Sigmoid colon (tissue), 7 donors: ENCODE data around the gene CLK3. TPM values are rescaled to one million over a fixed set of nuclear protein-coding genes. Genes with fewer than 3 reads are reported as not detected.

ENCODE experiments used
- DNase-seq: peaks from one replicate; pipeline ENCODE4 v3.0.0-alpha.2; 2019
- H3K27ac ChIP-seq, 4 donors: fragments of 200-600 bp; sonication (generic); one replicate each; pipeline ENCODE4 v1.5.1; 2016 to 2019; ENCODE audit warnings: mild to moderate bottlenecking in 1 of 4
- H3K27me3 ChIP-seq, 3 donors: fragments of 200-600 bp; sonication (generic); one replicate each; pipeline ENCODE4 v1.5.1; 2019; ENCODE audit warnings: mild to moderate bottlenecking in 1 of 3
- H3K36me3 ChIP-seq, 4 donors: fragments of 200-600 bp; sonication (generic); one replicate each; pipeline ENCODE4 v1.5.1; 2016 to 2019
- H3K4me1 ChIP-seq, 4 donors: fragments of 200-600 bp; sonication (generic); one replicate each; pipeline ENCODE4 v1.5.1; 2017 to 2019
- H3K4me3 ChIP-seq, 4 donors: fragments of 200-600 bp; sonication (generic); one replicate each; pipeline ENCODE4 v1.5.1; 2017 to 2019; ENCODE audit warnings: mild to moderate bottlenecking in 2 of 4, moderate library complexity in 1 of 4
- H3K9me3 ChIP-seq, 4 donors: fragments of 200-600 bp in 3 of 4; sonication (generic) in 3 of 4; one replicate each; pipeline versions ENCODE4 v1.5.1 to v1.6.1; 2013 to 2019
- EP300 ChIP-seq, 4 donors: sonication (generic); formaldehyde crosslinking; IDR thresholded peaks; one replicate each; pipeline ENCODE4 v1.6.1; 2017; ENCODE audit warnings: antibody characterized with exemption in 4 of 4
- POLR2A ChIP-seq, 2 donors: fragments of 450-650 bp; IDR thresholded peaks; one replicate each; pipeline ENCODE4 v1.6.1; 2016; ENCODE audit warnings: antibody characterized with exemption in 2 of 2, mild to moderate bottlenecking in 2 of 2, moderate library complexity in 2 of 2
- POLR2AphosphoS5 ChIP-seq, 4 donors: sonication (generic); formaldehyde crosslinking; IDR thresholded peaks; one replicate each; pipeline ENCODE4 v1.6.1; 2017; ENCODE audit warnings: antibody characterized with exemption in 4 of 4
- WGBS, 2 donors: extraction: QIAGEN DNeasy Blood & Tissue Kit; methylation state at CpG; one replicate each; pipeline ENCODE4 v1.1.7; 2013; 5-methylcytosine and 5-hydroxymethylcytosine counted together
- intact Hi-C: fragments of 100-400 bp; cut with DNase I; formaldehyde crosslinking; loops from one replicate; pipeline ENCODE4 v1.15.1; 2023
- polyA plus RNA-seq, 3 donors: library from polyadenylated mRNA; stranded (reverse); fragments of 200-250 nt; gene quantifications; one replicate each; pipeline ENCODE4 v1.2.3, GENCODE V29; 2013
- total RNA-seq, 4 donors: library from RNA; depleted of rRNA; stranded (reverse); fragments of >200 nt; gene quantifications; one replicate each; pipeline ENCODE4 v1.1.0, GENCODE V29; 2016
- TF ChIP-seq, protein P1 (sequence below), 4 experiments: fragments of 450-650 bp in 3 of 4; fragments of 200-600 bp in 1 of 4; IDR thresholded peaks; one replicate each; pipeline ENCODE4 v1.5.1; 2016 to 2019; ENCODE audit warnings: antibody characterized with exemption in 4 of 4, mild to moderate bottlenecking in 3 of 4, moderate library complexity in 2 of 4
- donor health status: healthy with polysubstance abuse.
- donor health status: Bipolar disorder and iron deficiency.
- donor health status: healthy.

Gene CLK3
- total RNA-seq (100 to 1,000 TPM in 3 of 4 donors, 10 to 100 TPM in 1; 73.1 to 124 (median 115) TPM), polyA plus RNA-seq (10 to 100 TPM; 59.5 to 75.5 (median 60.1) TPM)

DNA sequence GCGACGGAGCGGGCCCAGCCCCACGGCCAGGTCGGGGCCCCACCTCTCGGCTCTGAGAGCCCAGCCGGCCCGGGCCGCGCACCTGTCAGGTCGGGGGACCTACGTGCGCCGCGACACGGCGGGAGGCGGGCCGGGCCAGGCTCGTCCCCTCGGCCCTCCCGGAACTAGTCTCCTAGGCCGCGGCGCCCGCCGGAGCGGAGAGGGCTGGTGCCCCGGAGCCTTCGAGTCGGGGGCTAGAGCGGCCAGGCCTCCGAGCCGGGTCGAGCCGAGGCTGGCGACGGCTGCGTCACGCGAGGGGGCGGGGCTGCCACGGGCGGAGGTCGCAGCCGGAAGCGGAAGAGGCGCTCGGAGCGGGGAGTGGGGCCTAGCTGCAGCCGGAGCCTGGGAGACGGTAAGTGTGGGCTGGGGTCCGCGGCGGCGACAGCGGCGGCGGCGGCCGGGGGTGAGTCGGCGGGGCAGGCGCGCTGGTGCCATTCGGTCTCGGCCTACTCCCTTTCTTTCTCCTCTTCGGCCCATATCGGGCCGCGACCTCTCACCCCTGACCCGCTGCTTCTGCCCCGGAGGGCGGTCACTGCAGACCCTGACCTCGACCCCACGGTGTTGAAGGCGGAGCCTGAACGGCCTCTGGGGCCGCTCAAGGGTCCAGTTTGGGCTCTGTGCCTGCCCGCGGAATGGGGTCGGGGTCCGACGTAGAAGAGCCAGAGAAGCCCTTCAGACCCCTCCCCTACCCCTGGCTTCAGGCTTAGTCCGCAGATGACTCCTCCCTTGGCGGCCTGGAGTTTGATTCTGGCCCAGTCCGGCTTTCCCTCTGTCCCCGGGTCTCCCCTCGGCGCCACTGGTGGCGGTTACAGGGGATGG is at the start of gene CLK3:
TSS of gene CLK3 (plus strand) at position 329 of the 858 bp plus-strand sequence. CDS start 3,361 bp downstream, outside the sequence.
- intact Hi-C loops: loop anchor here (2.0 kb wide), 1 partner anchor 75 kb away; the partner anchor contains the start of gene ARID3B
- TF ChIP-seq POLR2AphosphoS5 (IDR thresholded peaks at IDR 0.05) (peak; percentile 57 to 86 (median 83)), POLR2A (IDR thresholded peaks at IDR 0.05) (peak; percentile 36 to 43)
- TF ChIP-seq, protein P1, sequence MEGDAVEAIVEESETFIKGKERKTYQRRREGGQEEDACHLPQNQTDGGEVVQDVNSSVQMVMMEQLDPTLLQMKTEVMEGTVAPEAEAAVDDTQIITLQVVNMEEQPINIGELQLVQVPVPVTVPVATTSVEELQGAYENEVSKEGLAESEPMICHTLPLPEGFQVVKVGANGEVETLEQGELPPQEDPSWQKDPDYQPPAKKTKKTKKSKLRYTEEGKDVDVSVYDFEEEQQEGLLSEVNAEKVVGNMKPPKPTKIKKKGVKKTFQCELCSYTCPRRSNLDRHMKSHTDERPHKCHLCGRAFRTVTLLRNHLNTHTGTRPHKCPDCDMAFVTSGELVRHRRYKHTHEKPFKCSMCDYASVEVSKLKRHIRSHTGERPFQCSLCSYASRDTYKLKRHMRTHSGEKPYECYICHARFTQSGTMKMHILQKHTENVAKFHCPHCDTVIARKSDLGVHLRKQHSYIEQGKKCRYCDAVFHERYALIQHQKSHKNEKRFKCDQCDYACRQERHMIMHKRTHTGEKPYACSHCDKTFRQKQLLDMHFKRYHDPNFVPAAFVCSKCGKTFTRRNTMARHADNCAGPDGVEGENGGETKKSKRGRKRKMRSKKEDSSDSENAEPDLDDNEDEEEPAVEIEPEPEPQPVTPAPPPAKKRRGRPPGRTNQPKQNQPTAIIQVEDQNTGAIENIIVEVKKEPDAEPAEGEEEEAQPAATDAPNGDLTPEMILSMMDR (IDR thresholded peaks at IDR 0.05): no peak
- H3K4me1 ChIP-seq: peaks cover 0 to 45% (median 34%) of the 10 kb centered on the region in 4 donors

DNA sequence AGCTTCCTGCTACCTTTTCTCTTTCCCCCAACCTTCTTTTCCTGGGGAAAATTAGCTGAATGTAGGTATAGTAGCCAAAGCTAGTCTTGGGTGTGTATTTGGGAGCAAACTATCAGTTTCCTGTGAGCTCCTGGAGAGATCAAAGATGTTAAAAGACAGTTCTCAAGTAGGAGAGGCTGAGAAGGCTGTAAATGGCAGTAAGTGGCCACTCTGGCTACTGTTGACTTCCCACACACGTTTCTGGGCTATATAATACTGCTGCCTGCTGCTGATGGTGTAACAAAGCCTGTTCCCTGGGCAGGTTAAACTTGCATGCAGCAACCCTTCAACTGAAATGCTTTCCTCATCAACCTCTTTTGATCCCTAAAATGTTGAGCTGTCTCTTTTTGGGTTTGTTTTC is 47.0 kb upstream of the CLK3 start:
- no peak overlapping the region for H3K4me3 ChIP-seq
- peaks cover 0 to 22% (median 16%) of the 10 kb centered on the region in 4 donors for H3K4me1 ChIP-seq
- no peaks in the 10 kb centered on the region for H3K27me3 ChIP-seq
- DNase-seq: no peak
- H3K27ac ChIP-seq: no peak overlapping the region
- TF ChIP-seq POLR2AphosphoS5 (IDR thresholded peaks at IDR 0.05) (no peak), POLR2A (IDR thresholded peaks at IDR 0.05) (no peak), EP300 (IDR thresholded peaks at IDR 0.05) (no peak)
- TF ChIP-seq, protein P1 (IDR thresholded peaks at IDR 0.05): no peak
- H3K9me3 ChIP-seq: no peaks in the 10 kb centered on the region
- WGBS, 2 donors: 53 to 69% methylated on average over 1 of the region's 1 CpG
- intact Hi-C loops: no loop called here
- peaks cover 0 to 16% (median under 1%) of the 10 kb centered on the region in 4 donors for H3K36me3 ChIP-seq

More for the DNA sequence above, at the start of gene CLK3:
- Histone ChIP-seq H3K9me3 (no peaks in the 10 kb centered on the region), H3K4me3 (peak within 1 kb of the TSS; percentile 75 to 100 (median 88)), H3K27me3 (no peaks in the 10 kb centered on the region), H3K36me3 (peaks cover 15 to 20% (median 16%) of the 10 kb centered on the region in 4 donors), H3K27ac (peak within 1 kb of the TSS; percentile 96 to 100 (median 98))
- peak; percentile 98 for DNase-seq
- WGBS, 2 donors: 0% methylated on average over 91 of the region's 91 CpGs

DNA sequence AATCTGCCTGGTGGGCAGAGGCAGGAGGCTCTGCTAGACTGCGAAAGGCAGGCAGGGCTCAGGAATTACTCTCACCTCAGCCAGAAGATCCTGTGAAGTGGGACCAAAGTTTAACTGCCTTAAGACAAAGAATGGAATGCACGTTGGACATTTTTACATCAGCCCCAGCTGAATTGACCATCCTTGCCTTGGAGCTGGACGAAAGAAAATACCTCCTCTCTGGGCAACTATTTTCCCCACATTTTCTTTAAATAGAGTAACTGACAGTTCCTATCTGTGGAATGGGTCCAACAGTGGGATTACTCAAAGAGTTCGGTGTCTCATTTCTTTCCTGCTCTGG is 45.9 kb upstream of the CLK3 start:
- H3K4me3 ChIP-seq: no peak overlapping the region
- peak overlapping the region in 3 of 4 donors; percentile 37 to 65 (median 49) for H3K27ac ChIP-seq
- no peak for DNase-seq
- no peaks in the 10 kb centered on the region for H3K9me3 ChIP-seq
- peaks cover 0 to 23% (median 3%) of the 10 kb centered on the region in 4 donors for H3K36me3 ChIP-seq
- intact Hi-C loops: no loop called here
- peaks cover 0 to 22% (median 16%) of the 10 kb centered on the region in 4 donors for H3K4me1 ChIP-seq
- WGBS, 2 donors: 84 to 88% methylated on average over 4 of the region's 4 CpGs
- H3K27me3 ChIP-seq: no peaks in the 10 kb centered on the region
- TF ChIP-seq POLR2AphosphoS5 (IDR thresholded peaks at IDR 0.05) (no peak), POLR2A (IDR thresholded peaks at IDR 0.05) (no peak), EP300 (IDR thresholded peaks at IDR 0.05) (no peak)
- TF ChIP-seq, protein P1 (IDR thresholded peaks at IDR 0.05): no peak

DNA sequence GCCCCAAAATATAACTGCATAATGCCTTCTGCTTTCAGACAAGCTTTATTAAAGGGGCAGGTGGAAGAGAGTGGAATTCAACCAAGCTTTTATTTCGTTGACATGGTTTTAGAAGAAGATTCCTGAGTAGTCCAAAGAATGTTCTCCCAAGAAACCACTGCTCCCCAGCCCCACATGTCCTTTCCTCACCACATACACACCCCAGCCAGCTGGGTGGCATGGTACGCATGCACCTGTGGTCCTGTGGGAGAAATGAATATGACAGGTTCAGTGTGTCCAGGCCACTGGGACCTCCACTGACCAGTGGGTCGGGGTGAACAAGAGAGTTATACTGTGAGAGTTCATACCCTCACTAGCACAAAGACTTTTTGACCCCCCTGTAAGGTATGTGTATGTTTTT is 44.4 kb upstream of the CLK3 start:
- WGBS, 2 donors: 94 to 95% methylated on average over 3 of the region's 3 CpGs
- Histone ChIP-seq H3K27me3 (no peaks in the 10 kb centered on the region), H3K36me3 (peaks cover 0 to 35% (median 3%) of the 10 kb centered on the region in 4 donors), H3K9me3 (no peaks in the 10 kb centered on the region), H3K4me3 (no peak overlapping the region), H3K27ac (no peak overlapping the region), H3K4me1 (peaks cover 0 to 22% (median 16%) of the 10 kb centered on the region in 4 donors)
- no peak for DNase-seq
- intact Hi-C loops: no loop called here
- TF ChIP-seq POLR2AphosphoS5 (IDR thresholded peaks at IDR 0.05): no peak
- TF ChIP-seq, protein P1 (IDR thresholded peaks at IDR 0.05): no peak
